Stimulated activated CD8-positive, alpha-beta memory T cell treated with anti-CD3 and anti-CD28 coated beads, Interleukin-2, amount 100 ng/mL, for 48 hours (primary cell): ENCODE measurements around the gene SRP14.

ENCODE experiments used
- DNase-seq, 2 donors: peaks; one replicate each; pipeline ENCODE4 v3.0.0-alpha.2; 2020; ENCODE audit warnings: low read depth in 2 of 2

The SRP14 gene

GRCh38 chr15:40067921-40068624 lies 29.1 kb upstream of the SRP14 start:
- DNase-seq: no peak

GRCh38 chr15:40066589-40066988 lies 27.6 kb upstream of the SRP14 start:
- DNase-seq: no peak

GRCh38 chr15:40065166-40065565 lies 26.2 kb upstream of the SRP14 start:
- no peak for DNase-seq

- DNase-seq: no peak
Observed at GRCh38 chr15:40064231-40064894, 25.4 kb upstream of the SRP14 start.

GRCh38 chr15:40063563-40064011 lies 24.6 kb upstream of the SRP14 start:
- no peak for DNase-seq

GRCh38 chr15:40062816-40063562 lies 24.0 kb upstream of the SRP14 start:
- DNase-seq: no peak

GRCh38 chr15:40061212-40061901 lies 22.4 kb upstream of the SRP14 start:
- no peak for DNase-seq

- no peak for DNase-seq
Observed at GRCh38 chr15:40060236-40060961, 21.4 kb upstream of the SRP14 start.

- no peak for DNase-seq
Observed at GRCh38 chr15:40059821-40060220, 20.8 kb upstream of the SRP14 start.

GRCh38 chr15:40058476-40059140 lies 19.6 kb upstream of the SRP14 start:
- no peak for DNase-seq

GRCh38 chr15:40055576-40056293 lies 16.8 kb upstream of the SRP14 start:
- DNase-seq: no peak

GRCh38 chr15:40054855-40055575 lies 16.0 kb upstream of the SRP14 start:
- no peak for DNase-seq

- no peak for DNase-seq
Observed at GRCh38 chr15:40054605-40054854, 15.5 kb upstream of the SRP14 start.

GRCh38 chr15:40053831-40054604 lies 15.0 kb upstream of the SRP14 start:
- peak in 1 of 2 donors; percentile 46 for DNase-seq

- DNase-seq: no peak
Observed at GRCh38 chr15:40053079-40053830, 14.3 kb upstream of the SRP14 start.

GRCh38 chr15:40052604-40053003 lies 13.6 kb upstream of the SRP14 start:
- DNase-seq: no peak

GRCh38 chr15:40051616-40052415 lies 12.8 kb upstream of the SRP14 start:
- no peak for DNase-seq
